Measurements from ENCODE around the gene PKHD1. TPM values are rescaled to one million over a fixed set of nuclear protein-coding genes. Genes with fewer than 3 reads are reported as not detected.

PKHD1 gene
- total RNA-seq, 1 experiment from 2014 or later, result 0.43 TPM

- H3K4me1 ChIP-seq (ENCODE audit: insufficient read depth, low read length, poor library complexity, severe bottlenecking), result no peaks in the 10 kb centered on the region
- CTCF ChIA-PET, result no interaction called here
- POLR2A ChIA-PET (ENCODE audit: low non-redundant PET), result no interaction called here
- no peak for DNase-seq (ENCODE audit: low spot score)
- no peaks in the 10 kb centered on the region for H3K9me3 ChIP-seq (ENCODE audit: low read depth, low read length, poor library complexity, severe bottlenecking)
- H3K27me3 ChIP-seq (replicated peaks; ENCODE audit: insufficient read depth, low read depth, low read length, poor library complexity), result peaks cover 5% of the 10 kb centered on the region
- no peak overlapping the region for H3K4me3 ChIP-seq (ENCODE audit: low read depth, low read length, poor library complexity, severe bottlenecking)
- H3K36me3 ChIP-seq (ENCODE audit: insufficient read depth, low read length, poor library complexity, severe bottlenecking), result no peaks in the 10 kb centered on the region
- no peak overlapping the region for H3K27ac ChIP-seq (ENCODE audit: low read depth, low read length, poor library complexity, severe bottlenecking)
- TF ChIP-seq EZH2 (IDR thresholded peaks at IDR 0.05; ENCODE audit: borderline replicate concordance, low read depth, low read length, poor library complexity, severe bottlenecking) (no peak), CTCF (conservative IDR thresholded peaks at IDR 0.05; ENCODE audit: low read depth, low read length) (no peak)
- intact Hi-C loops (cut with micrococcal nuclease; ENCODE audit: unreplicated experiment), result no loop called here
- BruUV-seq (replicated peaks), result no TSS peak
These were observed 436.1 kb downstream of the PKHD1 start for GRCh38 chr6:51651132-51651817.

GRCh38 chr6:51648774-51649173 is 438.6 kb downstream of the PKHD1 start:
- TF ChIP-seq EZH2 (IDR thresholded peaks at IDR 0.05; ENCODE audit: borderline replicate concordance, low read depth, low read length, poor library complexity, severe bottlenecking) (no peak), CTCF (conservative IDR thresholded peaks at IDR 0.05; ENCODE audit: low read depth, low read length) (no peak)
- ChIA-PET CTCF (no interaction called here), POLR2A (ENCODE audit: low non-redundant PET) (no interaction called here)
- BruUV-seq (replicated peaks), result no TSS peak
- Histone ChIP-seq H3K36me3 (ENCODE audit: insufficient read depth, low read length, poor library complexity, severe bottlenecking) (no peaks in the 10 kb centered on the region), H3K4me3 (ENCODE audit: low read depth, low read length, poor library complexity, severe bottlenecking) (no peak overlapping the region), H3K4me1 (ENCODE audit: insufficient read depth, low read length, poor library complexity, severe bottlenecking) (no peaks in the 10 kb centered on the region), H3K9me3 (ENCODE audit: low read depth, low read length, poor library complexity, severe bottlenecking) (no peaks in the 10 kb centered on the region), H3K27ac (ENCODE audit: low read depth, low read length, poor library complexity, severe bottlenecking) (no peak overlapping the region), H3K27me3 (replicated peaks; ENCODE audit: insufficient read depth, low read depth, low read length, poor library complexity) (peaks cover 4% of the 10 kb centered on the region)
- intact Hi-C loops (cut with micrococcal nuclease; ENCODE audit: unreplicated experiment), result no loop called here
- no peak for DNase-seq (ENCODE audit: low spot score)

DNA sequence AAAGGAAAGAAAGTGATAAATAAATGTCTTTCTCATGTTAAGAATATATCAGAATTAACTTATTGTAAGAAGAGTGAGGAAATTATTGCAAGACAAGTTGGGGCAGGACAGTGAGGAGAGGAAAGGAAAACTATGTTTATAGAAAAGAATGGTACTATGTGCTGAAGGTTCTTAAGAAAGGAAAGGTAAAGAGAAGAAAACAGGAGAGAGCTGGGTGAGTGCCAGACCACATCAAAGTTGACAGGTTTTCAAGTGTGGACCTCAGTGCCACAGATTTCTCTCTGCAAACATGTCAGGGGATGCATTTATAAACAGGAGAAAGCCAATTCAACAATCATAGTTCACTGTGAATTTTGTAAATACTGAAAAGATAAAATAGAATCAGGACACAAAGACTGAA is 439.2 kb downstream of the PKHD1 start:
- H3K27me3 ChIP-seq (replicated peaks; ENCODE audit: insufficient read depth, low read depth, low read length, poor library complexity), result no peaks in the 10 kb centered on the region
- H3K4me1 ChIP-seq (ENCODE audit: insufficient read depth, low read length, poor library complexity, severe bottlenecking), result no peaks in the 10 kb centered on the region
- CTCF ChIA-PET, result no interaction called here
- H3K27ac ChIP-seq (ENCODE audit: low read depth, low read length, poor library complexity, severe bottlenecking), result no peak overlapping the region
- no TSS peak for BruUV-seq (replicated peaks)
- no peak for DNase-seq (ENCODE audit: low spot score)
- intact Hi-C loops (cut with micrococcal nuclease; ENCODE audit: unreplicated experiment), result no loop called here
- no peak overlapping the region for H3K4me3 ChIP-seq (ENCODE audit: low read depth, low read length, poor library complexity, severe bottlenecking)
- TF ChIP-seq CTCF (conservative IDR thresholded peaks at IDR 0.05; ENCODE audit: low read depth, low read length) (no peak), EZH2 (IDR thresholded peaks at IDR 0.05; ENCODE audit: borderline replicate concordance, low read depth, low read length, poor library complexity, severe bottlenecking) (no peak)
- no peaks in the 10 kb centered on the region for H3K9me3 ChIP-seq (ENCODE audit: low read depth, low read length, poor library complexity, severe bottlenecking)
- H3K36me3 ChIP-seq (ENCODE audit: insufficient read depth, low read length, poor library complexity, severe bottlenecking), result no peaks in the 10 kb centered on the region
- POLR2A ChIA-PET (ENCODE audit: low non-redundant PET), result no interaction called here
